Prostate gland (tissue), 2 donors: Measurements from ENCODE around the gene P2RX1. TPM values are rescaled to one million over a fixed set of nuclear protein-coding genes. Genes with fewer than 3 reads are reported as not detected.

Experiments
- DNase-seq: peaks from one replicate; pipeline ENCODE4 v3.0.0-alpha.2; 2019; ENCODE audit warnings: low spot score
- H3K27ac ChIP-seq, 2 donors: fragments of 200-600 bp; sonication (generic); 2 replicates each; pipeline ENCODE4 v1.5.1; 2017 to 2019
- H3K27me3 ChIP-seq: fragments of 200-600 bp; sonication (generic); replicated peaks from 2 replicates; pipeline ENCODE4 v1.5.1; 2019; ENCODE audit not compliant: insufficient read depth
- H3K36me3 ChIP-seq, 2 donors: fragments of 200-600 bp; sonication (generic); 1 replicate in 1 of 2; 2 replicates in 1 of 2; pipeline versions ENCODE4 v1.5.1 to v1.8.1; 2017 to 2019
- H3K4me1 ChIP-seq: fragments of 200-600 bp; sonication (generic); replicated peaks from 2 replicates; pipeline ENCODE4 v1.5.1; 2019
- H3K4me3 ChIP-seq, 2 donors: fragments of 200-600 bp; sonication (generic); 2 replicates each; pipeline ENCODE4 v1.5.1; 2017 to 2019
- H3K9me3 ChIP-seq: fragments of 200-600 bp; sonication (generic); 2 replicates; pipeline ENCODE4 v1.5.1; 2017
- CTCF ChIP-seq, 4 experiments: fragments of 200-600 bp in 2 of 4; fragments of 450-650 bp in 2 of 4; sonication (generic) in 2 of 4; IDR thresholded peaks; 1 replicate in 3 of 4; 2 replicates in 1 of 4; pipeline ENCODE4 v1.5.1; 2016 to 2019; ENCODE audit warnings: antibody characterized with exemption in 4 of 4, mild to moderate bottlenecking in 2 of 4, moderate library complexity in 2 of 4
- POLR2A ChIP-seq: fragments of 450-650 bp; IDR thresholded peaks from one replicate; pipeline ENCODE4 v1.6.1; 2016; ENCODE audit warnings: antibody characterized with exemption, mild to moderate bottlenecking
- POLR2AphosphoS5 ChIP-seq: sonication (generic); formaldehyde crosslinking; IDR thresholded peaks from one replicate; pipeline ENCODE4 v1.6.1; 2017; ENCODE audit warnings: antibody characterized with exemption
- WGBS: methylation state at CpG from one replicate; pipeline ENCODE4 v1.1.5; 2018; 5-methylcytosine and 5-hydroxymethylcytosine counted together
- intact Hi-C: fragments of 100-400 bp; cut with DNase I; formaldehyde crosslinking; loops from one replicate; pipeline ENCODE4 v1.14.2; 2022
- total RNA-seq, 2 donors: library from RNA; depleted of rRNA; stranded (reverse); fragments of >200 nt; gene quantifications; one replicate each; pipeline ENCODE4 v1.1.0, GENCODE V29; 2016

The P2RX1 gene
- total RNA-seq, 2 donors from 2014 or later, result 3.8 to 22.5 TPM

GRCh38 chr17:3924512-3925350, 8.5 kb upstream of the P2RX1 start:
- Histone ChIP-seq H3K27ac (peak overlapping the region in 1 of 2 donors; percentile 38), H3K4me1 (no peaks in the 10 kb centered on the region), H3K9me3 (no peaks in the 10 kb centered on the region), H3K36me3 (no peaks in the 10 kb centered on the region), H3K27me3 (no peaks in the 10 kb centered on the region), H3K4me3 (no peak overlapping the region)
- DNase-seq, result no peak
- WGBS, result 69% methylated on average over 38 of the region's 40 CpGs
- no peak for TF ChIP-seq POLR2A
- TF ChIP-seq POLR2AphosphoS5, result no peak
- no peak for TF ChIP-seq CTCF (IDR thresholded peaks at IDR 0.05)
- intact Hi-C loops, result no loop called here

- Histone ChIP-seq H3K36me3 (no peaks in the 10 kb centered on the region), H3K4me1 (no peaks in the 10 kb centered on the region), H3K27me3 (no peaks in the 10 kb centered on the region), H3K9me3 (no peaks in the 10 kb centered on the region), H3K4me3 (no peak overlapping the region), H3K27ac (peak overlapping the region in 1 of 2 donors; percentile 38)
- intact Hi-C loops, result no loop called here
- TF ChIP-seq POLR2AphosphoS5 (no peak), CTCF (IDR thresholded peaks at IDR 0.05) (no peak), POLR2A (no peak)
- 87% methylated on average over 18 of the region's 18 CpGs for WGBS
- no peak for DNase-seq
Observed at GRCh38 chr17:3923466-3924190, 7.4 kb upstream of the P2RX1 start.

DNA sequence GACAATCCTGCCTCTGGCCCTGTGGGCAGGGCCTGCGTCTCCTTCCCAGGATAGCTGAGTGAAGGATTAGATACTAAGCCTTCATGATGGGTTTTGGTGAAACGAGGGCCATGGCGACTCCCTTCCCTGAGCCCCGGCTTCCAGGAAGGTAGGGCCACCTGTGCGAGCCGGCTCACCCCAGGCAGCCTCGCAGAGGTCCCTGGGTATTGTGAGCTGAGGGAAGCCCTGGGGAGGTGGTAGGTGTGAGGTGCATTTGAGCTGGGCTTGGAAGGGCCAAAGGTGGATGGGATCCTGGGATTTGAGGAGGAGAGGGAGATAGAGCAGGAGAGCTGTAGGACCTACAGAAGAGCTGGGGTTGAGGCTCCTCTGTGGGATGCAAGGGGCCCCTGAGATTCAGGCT, 6.5 kb upstream of the P2RX1 start:
- no peaks in the 10 kb centered on the region for H3K9me3 ChIP-seq
- no peaks in the 10 kb centered on the region for H3K27me3 ChIP-seq
- WGBS, result 92% methylated on average over 7 of the region's 7 CpGs
- no peak for DNase-seq
- TF ChIP-seq CTCF (IDR thresholded peaks at IDR 0.05), result no peak
- no peak for TF ChIP-seq POLR2A
- TF ChIP-seq POLR2AphosphoS5, result no peak
- no peaks in the 10 kb centered on the region for H3K36me3 ChIP-seq
- no peak overlapping the region for H3K4me3 ChIP-seq
- intact Hi-C loops, result no loop called here
- H3K4me1 ChIP-seq, result no peaks in the 10 kb centered on the region
- H3K27ac ChIP-seq, result no peak overlapping the region

DNA sequence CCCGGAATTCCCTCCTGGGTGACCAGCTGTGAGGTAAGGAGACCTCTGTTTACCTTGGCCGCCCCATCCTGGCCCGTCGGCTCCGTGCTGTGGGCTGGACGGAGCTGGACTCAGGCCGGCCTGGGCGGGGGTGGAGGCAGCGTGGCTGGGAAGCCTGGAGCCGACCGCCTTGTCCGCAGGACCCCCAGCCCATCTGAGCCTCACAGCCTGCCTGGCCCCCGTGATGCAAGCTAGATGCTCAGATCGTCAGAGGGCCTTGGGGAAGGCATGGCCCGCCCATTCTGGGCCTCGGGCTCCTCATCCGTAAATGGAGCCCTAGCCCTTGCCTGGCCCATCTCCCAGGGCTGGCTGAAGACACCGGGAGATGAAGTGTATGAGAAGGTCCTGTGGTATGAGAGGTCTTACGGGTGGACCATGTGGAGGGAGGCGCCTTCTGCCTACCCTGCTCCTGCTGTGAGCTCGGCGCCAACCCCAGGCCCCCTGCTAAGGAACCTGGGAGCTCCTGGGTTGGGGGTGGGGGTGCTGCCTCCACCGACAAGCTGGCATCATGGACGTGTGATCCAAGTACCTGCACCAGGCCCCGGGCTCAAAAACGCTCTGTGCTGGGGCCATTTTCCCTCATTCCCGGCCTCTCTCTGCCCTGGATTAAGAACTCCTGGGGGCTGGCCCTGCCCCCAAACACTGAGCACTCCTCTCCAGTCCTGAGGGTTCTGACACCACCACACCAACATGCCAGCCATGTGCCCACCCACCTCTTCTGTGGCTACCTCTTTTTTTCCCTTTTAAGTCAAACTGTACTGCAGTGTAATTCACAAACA, 5.4 kb upstream of the P2RX1 start:
- TF ChIP-seq POLR2A (no peak), POLR2AphosphoS5 (no peak), CTCF (IDR thresholded peaks at IDR 0.05) (no peak)
- no peaks in the 10 kb centered on the region for H3K9me3 ChIP-seq
- H3K27me3 ChIP-seq, result no peaks in the 10 kb centered on the region
- intact Hi-C loops, result no loop called here
- no peak for DNase-seq
- no peaks in the 10 kb centered on the region for H3K4me1 ChIP-seq
- WGBS, result 63% methylated on average over 27 of the region's 27 CpGs
- no peaks in the 10 kb centered on the region for H3K36me3 ChIP-seq
- peak overlapping the region in 1 of 2 donors; percentile 34 for H3K27ac ChIP-seq
- H3K4me3 ChIP-seq, result no peak overlapping the region
